Islet precursor cell (in vitro differentiated cells): ENCODE data around the gene COPS7B.
A peak's percentile ranks its signal among the peaks of the same experiment; 100 is the strongest.

Experiments
- DNase-seq: peaks from one replicate; pipeline ENCODE4 v3.0.0-alpha.2; 2018

Gene COPS7B

GRCh38 chr2:231786917-231787292, 660 bp downstream of the COPS7B start:
- no peak for DNase-seq

- DNase-seq, result no peak
Measured at GRCh38 chr2:231791107-231791506, 4.9 kb downstream of the COPS7B start.

DNA sequence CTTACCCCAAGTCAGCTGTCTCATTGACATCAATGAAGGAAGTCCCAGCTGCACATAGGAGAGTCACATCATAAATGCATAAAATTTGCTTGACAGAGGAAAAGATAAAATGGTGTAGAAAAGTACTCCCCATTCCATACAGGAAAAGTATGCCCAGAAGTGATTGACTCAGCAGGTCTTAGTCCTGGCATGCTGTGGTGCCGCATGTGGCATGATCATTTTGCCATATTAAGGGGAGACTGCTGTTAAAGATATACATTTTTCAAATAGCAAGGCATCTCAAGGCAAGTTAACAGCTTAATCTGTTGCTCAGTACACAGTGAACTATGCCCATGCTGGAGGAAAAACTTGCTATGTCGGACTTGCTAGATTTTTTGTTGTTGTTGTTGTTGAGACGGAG, 8.1 kb downstream of the COPS7B start:
- DNase-seq, result no peak

- no peak for DNase-seq
Measured at GRCh38 chr2:231795525-231796327, 9.5 kb downstream of the COPS7B start.

DNA sequence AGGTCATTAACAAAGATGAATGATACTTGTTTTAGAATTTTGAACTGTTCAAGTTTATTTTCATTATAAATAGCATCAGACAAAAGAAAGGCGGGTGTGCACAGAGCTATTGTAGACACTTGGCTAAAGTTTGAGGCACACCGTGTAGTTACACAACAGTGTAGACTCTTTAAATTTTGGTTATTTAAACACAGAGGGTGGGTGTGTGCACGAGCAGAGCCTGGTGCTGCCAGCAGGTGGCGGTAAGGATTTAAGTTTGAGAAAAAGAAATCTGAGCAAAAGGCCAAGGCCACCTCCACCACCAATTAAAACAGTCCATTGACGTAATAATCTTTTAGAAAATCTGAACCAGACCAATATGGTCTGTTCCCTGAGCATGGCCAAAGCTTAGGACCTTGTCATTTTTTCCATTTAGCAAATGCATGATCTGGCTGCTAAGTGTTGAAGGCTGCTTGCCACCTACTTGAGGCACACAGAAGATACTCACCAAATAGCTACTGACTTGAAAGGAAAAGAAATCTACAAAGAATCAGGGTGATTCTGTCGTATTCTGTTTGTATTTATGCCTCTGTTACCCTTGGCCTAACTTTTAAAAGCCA, 14.3 kb downstream of the COPS7B start:
- peak; percentile 58 for DNase-seq

DNA sequence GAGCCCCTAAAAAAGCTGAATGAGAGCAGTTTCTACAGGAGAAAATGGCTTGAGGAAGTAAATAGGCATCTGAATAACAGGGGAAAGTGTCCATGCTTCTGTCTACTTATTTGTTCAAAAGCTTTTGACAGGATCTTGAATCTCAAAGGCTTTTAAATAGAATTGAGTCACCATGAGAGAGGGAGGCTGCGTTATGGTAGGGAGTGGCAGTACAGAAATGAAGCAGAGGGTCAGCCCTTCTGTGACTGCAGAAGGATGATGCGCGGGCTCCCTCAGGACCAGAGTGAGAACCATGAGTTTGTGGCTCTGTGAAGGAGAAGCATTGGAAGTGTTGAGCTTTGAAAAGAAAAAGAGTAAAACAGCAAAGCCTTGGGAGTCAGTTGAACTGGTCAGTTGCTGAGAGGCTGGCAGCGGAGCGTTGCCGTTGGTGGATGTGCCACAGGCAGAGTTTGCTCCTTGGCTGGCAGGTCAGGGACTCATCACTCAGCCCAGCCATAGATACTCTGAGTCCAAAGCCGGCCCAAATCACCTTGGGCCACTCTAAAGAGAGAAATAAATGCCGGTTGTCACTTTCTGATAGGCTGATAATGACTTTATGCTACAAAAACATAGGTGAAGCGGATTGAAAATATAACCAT, 17.4 kb downstream of the COPS7B start:
- DNase-seq, result no peak

- DNase-seq, result no peak
Measured at GRCh38 chr2:231807020-231807419, 20.8 kb downstream of the COPS7B start.

DNA sequence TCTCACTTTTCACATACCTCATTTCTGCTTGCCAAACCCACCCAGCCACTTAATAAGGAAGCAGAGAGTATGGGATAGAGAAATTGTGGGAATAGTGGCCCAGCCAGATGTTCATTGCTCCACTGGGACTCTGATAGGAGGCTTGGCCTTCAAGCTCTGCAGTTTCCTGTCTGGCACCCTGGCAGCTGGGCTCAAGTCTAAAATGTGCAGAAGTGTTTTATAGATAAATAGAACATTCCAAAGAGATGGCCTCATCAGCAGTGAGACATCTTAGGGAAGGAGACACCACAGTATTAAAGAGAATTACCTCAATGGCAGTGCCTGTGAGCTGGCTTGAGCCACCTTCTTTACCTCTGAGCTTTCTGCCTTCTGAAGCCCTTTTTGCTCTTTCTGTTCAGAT, 24.7 kb downstream of the COPS7B start:
- DNase-seq, result no peak

DNA sequence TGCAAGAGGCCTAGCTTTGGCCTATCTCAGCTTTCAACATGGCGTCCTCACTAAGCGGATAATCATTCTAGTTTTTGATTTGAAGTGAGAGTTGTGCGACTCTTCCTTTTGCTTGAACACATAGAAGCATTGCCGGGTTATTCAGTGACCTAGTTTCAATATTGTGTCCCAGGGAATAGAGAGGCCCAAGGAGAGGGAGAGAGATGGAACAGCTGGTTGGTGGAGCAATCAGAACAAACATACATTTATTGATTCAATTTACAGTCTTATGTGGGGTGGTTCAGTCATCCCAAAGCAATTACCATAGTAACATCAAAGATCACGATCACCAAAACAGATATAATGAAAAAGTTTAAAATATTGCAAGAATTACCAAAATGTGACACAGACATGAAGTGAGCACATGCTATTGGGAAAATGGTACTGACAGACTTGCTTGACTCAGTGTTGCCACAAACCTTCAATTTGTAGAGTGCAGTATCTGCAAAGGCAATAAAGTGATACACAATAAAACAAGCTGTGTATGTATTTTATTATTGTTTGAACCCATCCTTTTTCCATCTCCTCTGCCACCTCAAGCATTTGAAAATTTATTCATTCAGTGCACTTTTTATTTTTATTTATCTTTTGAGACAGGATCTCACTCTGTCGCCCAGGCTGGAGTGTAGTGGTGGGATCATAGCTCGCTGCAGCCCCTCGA, 30.2 kb downstream of the COPS7B start:
- no peak for DNase-seq

DNA sequence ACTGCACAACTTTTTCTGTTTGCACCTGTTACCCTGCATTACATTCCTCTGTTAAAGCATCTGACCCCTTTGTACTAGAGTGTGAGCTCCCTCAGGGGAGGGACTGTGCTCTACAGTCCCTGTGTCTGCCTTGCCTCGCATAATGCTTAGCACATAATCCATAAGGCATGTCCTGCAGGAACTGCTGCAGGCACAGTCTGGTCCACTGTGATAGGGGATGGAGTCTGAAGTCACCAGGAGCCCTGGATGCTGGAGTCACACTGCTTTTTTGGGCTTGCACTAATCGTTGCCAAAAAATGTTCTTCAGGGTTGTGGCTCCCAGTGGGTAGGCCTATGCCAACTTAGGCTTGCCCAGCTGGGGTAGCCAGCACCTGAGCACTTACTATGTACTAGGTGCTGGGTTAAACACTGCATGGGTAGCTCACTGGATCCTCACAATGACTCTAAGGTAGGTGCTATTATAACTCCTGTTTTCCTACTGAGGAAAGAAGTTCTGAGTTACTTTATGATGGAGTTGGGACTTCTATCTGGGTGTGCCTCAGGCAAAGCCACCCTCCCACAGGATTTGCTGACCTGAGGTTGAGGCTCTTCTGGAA, 33.3 kb downstream of the COPS7B start:
- no peak for DNase-seq

- no peak for DNase-seq
Measured at GRCh38 chr2:231820786-231821303, 34.6 kb downstream of the COPS7B start.

GRCh38 chr2:231821908-231822307, 35.7 kb downstream of the COPS7B start:
- no peak for DNase-seq

- DNase-seq, result no peak
Measured at GRCh38 chr2:231853105-231853504, 66.9 kb downstream of the COPS7B start.

- no peak for DNase-seq
Measured at GRCh38 chr2:231854616-231855125, 68.4 kb downstream of the COPS7B start.

DNA sequence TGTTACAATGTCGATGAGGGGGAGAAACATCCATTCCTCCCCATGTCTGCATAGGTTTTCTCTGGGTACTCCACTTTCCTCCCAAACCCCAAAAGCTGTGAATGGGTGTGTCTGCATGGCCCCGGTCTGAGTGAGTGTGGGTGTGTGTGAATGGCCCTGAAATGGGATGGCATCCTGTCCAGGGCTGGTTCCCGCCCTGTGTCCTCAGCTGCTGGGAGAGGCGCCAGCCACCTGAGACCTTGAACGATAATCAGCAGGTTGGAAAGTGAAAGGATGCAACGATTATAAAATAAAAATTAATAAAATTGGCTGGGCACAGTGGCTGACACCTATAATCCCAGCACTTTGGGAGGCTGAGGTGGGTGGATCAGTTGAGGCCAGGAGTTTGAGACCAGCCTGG, 70.7 kb downstream of the COPS7B start:
- no peak for DNase-seq
